GM19468 (cell line): ENCODE measurements around the gene UCHL3.
A peak's percentile ranks its signal among the peaks of the same experiment; 100 is the strongest.

Source experiments
- ATAC-seq: cut with Tn5 transposase; IDR thresholded peaks from one replicate; pipeline ENCODE4 v1.9.1; 2021; ENCODE audit warnings: mild to moderate bottlenecking, moderate library complexity, moderate number of reproducible peaks; ENCODE audit not compliant: unreplicated experiment; ENCODE audit errors: extremely low read depth

The UCHL3 gene

GRCh38 chr13:75618308-75618707 is 68.7 kb downstream of the UCHL3 start:
- no peak for ATAC-seq

- no peak for ATAC-seq
Measured at GRCh38 chr13:75620020-75620419, 70.4 kb downstream of the UCHL3 start.

GRCh38 chr13:75621147-75621546 is 71.6 kb downstream of the UCHL3 start:
- ATAC-seq = no peak

GRCh38 chr13:75628801-75629200 is 79.2 kb downstream of the UCHL3 start:
- no peak for ATAC-seq

GRCh38 chr13:75633285-75633684 is 83.7 kb downstream of the UCHL3 start:
- ATAC-seq = no peak

GRCh38 chr13:75635101-75635827 is 85.7 kb downstream of the UCHL3 start:
- ATAC-seq = no peak

- ATAC-seq = peak; percentile 42
Measured at GRCh38 chr13:75635828-75636435, 86.3 kb downstream of the UCHL3 start, which contains the start of gene LMO7. Gene LMO7, plus strand, starts transcription at chr13:75636330. Its CDS starts 328 bp downstream, at chr13:75636658.

- peak; percentile 40 for ATAC-seq
Measured at GRCh38 chr13:75636436-75637180, 87.0 kb downstream of the UCHL3 start.

GRCh38 chr13:75637181-75637750 is 87.7 kb downstream of the UCHL3 start:
- ATAC-seq = no peak

- ATAC-seq = no peak
Measured at GRCh38 chr13:75639454-75639853, 89.9 kb downstream of the UCHL3 start.

- ATAC-seq = no peak
Measured at GRCh38 chr13:75641026-75641425, 91.4 kb downstream of the UCHL3 start.

- ATAC-seq = no peak
Measured at GRCh38 chr13:75643182-75643581, 93.6 kb downstream of the UCHL3 start.

GRCh38 chr13:75643693-75644092 is 94.1 kb downstream of the UCHL3 start:
- ATAC-seq = no peak

- no peak for ATAC-seq
Measured at GRCh38 chr13:75645141-75645540, 95.5 kb downstream of the UCHL3 start.

- peak; percentile 55 for ATAC-seq
Measured at GRCh38 chr13:75647126-75647784, 97.7 kb downstream of the UCHL3 start.

GRCh38 chr13:75648446-75648845 is 98.9 kb downstream of the UCHL3 start:
- ATAC-seq = no peak

GRCh38 chr13:75651013-75651412 is 101.4 kb downstream of the UCHL3 start:
- ATAC-seq = no peak

GRCh38 chr13:75652726-75653125 is 103.1 kb downstream of the UCHL3 start:
- ATAC-seq = no peak
